ENCODE data around the gene ADAP1.
A peak's percentile ranks its signal among the peaks of the same experiment; 100 is the strongest.
"Not testable (repeated sequence)": the region's sequence is repeated elsewhere in the genome, so short reads cannot be mapped to it uniquely, and the experiment has no call there.

The ADAP1 gene

GRCh38 chr7:945556-946255 is 8.8 kb downstream of the ADAP1 start:
- no peak for TF ChIP-seq CTCF (IDR thresholded peaks at IDR 0.05; ENCODE audit: insufficient read depth, low read depth, low read length, missing control alignments)
- peak; percentile 97 for DNase-seq (ENCODE audit: low read depth)
- peak overlapping the region; percentile 21 for H3K4me3 ChIP-seq (ENCODE audit: low read length)

- peak overlapping the region; percentile 21 for H3K4me3 ChIP-seq (ENCODE audit: low read length)
- TF ChIP-seq CTCF (IDR thresholded peaks at IDR 0.05; ENCODE audit: insufficient read depth, low read depth, low read length, missing control alignments): no peak
- peak; percentile 47 for DNase-seq (ENCODE audit: low read depth)
Measured at GRCh38 chr7:945147-945555, 9.3 kb downstream of the ADAP1 start.

- TF ChIP-seq CTCF (IDR thresholded peaks at IDR 0.05; ENCODE audit: insufficient read depth, low read depth, low read length, missing control alignments): no peak
- no peak overlapping the region for H3K4me3 ChIP-seq (ENCODE audit: low read length)
- no peak for DNase-seq (ENCODE audit: low read depth)
Measured at GRCh38 chr7:944744-945143, 9.7 kb downstream of the ADAP1 start.

GRCh38 chr7:943793-944192 is 10.7 kb downstream of the ADAP1 start:
- DNase-seq (ENCODE audit: low read depth): not testable (repeated sequence)

GRCh38 chr7:940599-941408 is 13.7 kb downstream of the ADAP1 start:
- H3K4me3 ChIP-seq (ENCODE audit: low read length): no peak overlapping the region
- TF ChIP-seq CTCF (IDR thresholded peaks at IDR 0.05; ENCODE audit: insufficient read depth, low read depth, low read length, missing control alignments): no peak
- DNase-seq (ENCODE audit: low read depth): no peak

More at GRCh38 chr7:943793-944192, 10.7 kb downstream of the ADAP1 start:
- not testable (repeated sequence) for H3K4me3 ChIP-seq (ENCODE audit: low read length)

GRCh38 chr7:939843-940242 is 14.6 kb downstream of the ADAP1 start:
- no peak for TF ChIP-seq CTCF (IDR thresholded peaks at IDR 0.05; ENCODE audit: insufficient read depth, low read depth, low read length, missing control alignments)
- H3K4me3 ChIP-seq (ENCODE audit: low read length): no peak overlapping the region
- no peak for DNase-seq (ENCODE audit: low read depth)

GRCh38 chr7:938546-939185 is 15.8 kb downstream of the ADAP1 start:
- H3K4me3 ChIP-seq (ENCODE audit: low read length): no peak overlapping the region
- DNase-seq (ENCODE audit: low read depth): no peak
- TF ChIP-seq CTCF (IDR thresholded peaks at IDR 0.05; ENCODE audit: insufficient read depth, low read depth, low read length, missing control alignments): no peak

All from epithelial cell of esophagus (primary cell).